LNCAP (cell line): ENCODE measurements around the gene TTLL5.

Experiments
- TF ChIP-seq, protein P1 (sequence below): fragments of 450-650 bp; IDR thresholded peaks from 2 replicates; pipeline ENCODE4 v1.5.1; 2017; ENCODE audit warnings: mild to moderate bottlenecking

Gene TTLL5

DNA sequence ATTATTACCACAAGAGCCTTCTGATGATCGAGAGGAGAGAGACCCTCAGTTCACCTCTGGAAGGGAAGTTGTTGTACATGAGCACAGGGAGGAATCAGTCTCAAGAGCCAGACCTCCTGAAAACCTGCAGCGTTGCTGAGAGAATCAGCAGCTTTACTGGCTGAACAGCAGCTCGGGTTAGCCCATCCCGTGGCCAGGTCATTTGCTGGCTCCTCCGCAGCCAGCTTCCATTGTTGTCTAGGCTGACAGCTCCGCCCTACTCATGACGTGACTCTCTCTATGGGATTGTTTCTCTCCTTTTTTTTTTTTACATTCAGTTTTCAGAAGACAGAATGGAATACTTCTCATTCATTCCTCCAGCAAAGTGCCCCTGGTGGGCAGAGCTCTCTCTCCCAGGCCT lies 250.8 kb downstream of the TTLL5 start:
- TF ChIP-seq, protein P1, sequence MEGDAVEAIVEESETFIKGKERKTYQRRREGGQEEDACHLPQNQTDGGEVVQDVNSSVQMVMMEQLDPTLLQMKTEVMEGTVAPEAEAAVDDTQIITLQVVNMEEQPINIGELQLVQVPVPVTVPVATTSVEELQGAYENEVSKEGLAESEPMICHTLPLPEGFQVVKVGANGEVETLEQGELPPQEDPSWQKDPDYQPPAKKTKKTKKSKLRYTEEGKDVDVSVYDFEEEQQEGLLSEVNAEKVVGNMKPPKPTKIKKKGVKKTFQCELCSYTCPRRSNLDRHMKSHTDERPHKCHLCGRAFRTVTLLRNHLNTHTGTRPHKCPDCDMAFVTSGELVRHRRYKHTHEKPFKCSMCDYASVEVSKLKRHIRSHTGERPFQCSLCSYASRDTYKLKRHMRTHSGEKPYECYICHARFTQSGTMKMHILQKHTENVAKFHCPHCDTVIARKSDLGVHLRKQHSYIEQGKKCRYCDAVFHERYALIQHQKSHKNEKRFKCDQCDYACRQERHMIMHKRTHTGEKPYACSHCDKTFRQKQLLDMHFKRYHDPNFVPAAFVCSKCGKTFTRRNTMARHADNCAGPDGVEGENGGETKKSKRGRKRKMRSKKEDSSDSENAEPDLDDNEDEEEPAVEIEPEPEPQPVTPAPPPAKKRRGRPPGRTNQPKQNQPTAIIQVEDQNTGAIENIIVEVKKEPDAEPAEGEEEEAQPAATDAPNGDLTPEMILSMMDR, result no peak

DNA sequence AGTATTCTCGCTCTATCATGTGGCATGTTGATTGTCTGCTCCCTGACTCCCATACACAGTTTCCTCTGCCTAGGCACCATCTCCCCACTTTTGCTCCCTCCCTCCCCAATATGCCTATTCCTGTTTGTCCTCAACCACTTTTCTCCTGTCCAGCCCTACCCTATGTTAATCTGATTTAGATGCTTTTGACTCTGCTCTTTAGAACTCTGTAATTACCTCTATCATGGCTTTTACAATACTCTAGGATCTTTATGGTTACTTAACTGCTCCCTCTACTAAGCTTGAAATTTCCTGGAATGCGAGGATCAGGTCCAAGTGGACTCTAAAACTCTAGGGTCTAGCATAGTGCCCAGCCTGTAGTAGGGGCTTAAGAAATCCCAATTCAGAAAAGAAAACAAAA lies 252.1 kb downstream of the TTLL5 start:
- TF ChIP-seq, protein P1, result no peak

DNA sequence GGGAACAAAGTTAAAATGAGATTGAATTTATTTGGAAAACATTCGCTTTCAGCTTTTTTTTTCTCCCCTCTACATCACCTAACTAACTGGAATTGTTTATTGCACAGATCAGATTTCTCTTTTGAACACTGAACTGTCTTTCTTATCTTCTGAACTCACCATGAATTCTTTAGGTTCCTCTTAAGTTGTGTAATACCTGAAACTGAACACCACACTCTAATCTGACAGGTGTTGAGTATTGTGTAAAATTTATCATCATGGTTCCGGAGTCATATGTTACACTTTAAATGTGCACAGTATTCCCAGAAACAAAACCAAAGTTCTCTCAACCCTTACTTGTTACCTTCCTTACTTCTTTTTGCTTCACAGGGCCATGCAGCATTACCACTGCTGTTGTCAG lies 254.0 kb downstream of the TTLL5 start:
- TF ChIP-seq, protein P1, result no peak

DNA sequence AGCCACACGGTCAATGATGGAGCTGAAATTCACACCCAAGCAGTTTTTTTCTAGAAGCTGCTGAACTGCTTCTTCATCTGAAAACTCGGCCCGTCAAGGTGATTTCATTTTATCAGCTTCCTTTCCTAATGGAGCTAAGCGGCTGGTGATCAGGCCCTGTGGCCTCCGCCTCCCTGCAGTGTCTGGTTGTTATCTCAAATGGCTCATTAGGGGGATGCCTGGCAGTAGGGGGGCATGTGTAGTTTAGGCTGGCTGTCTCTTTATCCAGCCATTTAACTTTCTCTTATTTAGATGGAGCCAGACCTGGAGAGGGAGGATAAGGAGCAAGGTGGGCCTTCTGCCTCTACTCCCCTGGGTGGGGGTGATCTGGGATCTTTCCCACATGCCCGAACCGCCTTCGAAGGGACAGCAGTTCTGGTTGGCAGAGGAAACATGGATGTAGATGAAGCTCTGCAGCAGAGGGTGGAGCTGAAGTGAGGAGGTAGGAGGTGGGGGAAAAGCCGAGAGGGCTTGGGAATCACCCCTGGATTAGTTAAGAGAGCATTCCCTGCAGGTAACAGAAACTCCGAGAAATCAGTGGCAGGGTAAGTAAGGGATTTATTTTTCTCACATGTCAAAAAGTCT lies 256.4 kb downstream of the TTLL5 start:
- TF ChIP-seq, protein P1, result no peak

DNA sequence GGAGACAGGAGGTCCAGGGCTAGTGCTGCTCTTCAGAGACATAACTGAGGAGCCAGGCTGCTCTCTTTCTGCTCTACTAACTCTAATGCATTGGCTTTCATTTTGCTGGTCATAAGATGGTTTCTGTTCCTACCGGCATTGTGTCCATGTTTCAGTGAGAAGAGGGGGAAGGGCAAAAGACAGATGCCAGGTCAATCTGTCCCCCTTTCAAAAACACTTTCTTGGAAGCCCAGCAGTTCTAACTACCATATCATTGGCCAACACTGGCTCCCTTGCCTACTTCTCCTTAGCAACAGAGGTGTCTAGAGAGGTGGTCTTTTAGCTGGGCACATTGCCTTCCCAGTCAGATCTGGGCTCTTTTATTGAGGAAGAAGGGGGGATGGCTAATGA lies 256.9 kb downstream of the TTLL5 start:
- TF ChIP-seq, protein P1, result no peak

DNA sequence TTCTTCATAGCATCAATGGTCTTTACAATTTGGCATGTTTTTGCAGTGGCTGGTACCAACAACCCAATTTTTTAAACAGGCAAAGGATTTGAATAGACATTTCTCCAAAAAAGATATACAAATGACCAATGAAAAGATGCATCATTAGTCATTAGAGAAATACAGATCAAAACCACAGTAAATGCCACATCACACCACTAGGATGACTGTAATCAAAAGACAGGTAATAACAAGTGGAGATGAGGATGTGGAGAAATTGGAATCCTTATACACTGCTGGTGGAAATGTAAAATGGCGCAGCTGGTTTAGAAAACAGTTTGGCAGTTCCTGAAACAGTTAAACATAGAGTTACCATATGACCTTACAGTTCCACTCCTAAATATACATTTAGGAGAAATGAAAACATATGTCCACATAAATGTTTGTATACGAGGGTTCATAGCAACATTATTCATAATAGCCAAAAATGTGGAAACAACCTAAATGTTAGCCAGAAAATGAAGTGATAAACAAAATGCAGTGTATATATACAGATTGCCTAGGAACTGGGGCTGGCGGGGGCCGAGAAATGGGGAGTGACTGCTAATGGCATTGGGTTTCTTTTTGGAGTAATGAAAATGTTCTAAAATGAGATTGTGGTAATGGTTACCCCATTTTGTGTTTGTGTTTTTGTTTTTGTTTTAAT lies 265.5 kb downstream of the TTLL5 start:
- TF ChIP-seq, protein P1, result no peak

DNA sequence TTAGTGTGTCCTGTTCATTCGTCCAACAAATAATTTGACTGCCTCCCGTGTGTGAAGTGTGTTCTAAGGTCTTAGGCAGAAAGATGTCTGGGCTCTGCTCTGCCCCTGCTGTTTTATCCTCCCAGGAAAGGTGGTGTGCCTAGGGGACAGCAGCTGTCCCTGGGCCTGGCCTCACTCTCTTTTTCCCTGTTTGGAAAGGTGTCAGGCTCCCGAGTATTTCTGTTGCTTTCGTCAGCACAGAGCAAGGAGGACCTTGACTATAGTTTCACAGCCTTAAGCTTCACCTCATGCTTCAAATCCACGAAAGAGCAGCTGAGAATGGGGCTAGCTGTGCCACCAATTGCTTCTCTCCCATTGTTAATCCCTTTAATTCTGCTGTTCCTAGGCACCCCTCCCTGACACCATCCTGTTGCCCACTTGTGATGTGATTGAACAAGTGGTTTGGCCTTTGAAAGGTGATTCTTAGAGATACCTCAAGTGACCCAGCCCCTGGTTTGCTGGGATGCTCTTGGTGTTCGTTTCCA lies 266.6 kb downstream of the TTLL5 start:
- TF ChIP-seq, protein P1, result no peak
